C4-2B (cell line): ENCODE data around the gene KAT8.

ENCODE experiments used
- ZFX ChIP-seq: fragments of 450-650 bp; IDR thresholded peaks from 2 replicates; pipeline ENCODE4 v1.6.1; 2017
- TF ChIP-seq, protein P1 (sequence below): fragments of 450-650 bp; conservative IDR thresholded peaks from 2 replicates; pipeline ENCODE4 v1.5.1; 2017; ENCODE audit warnings: mild to moderate bottlenecking

DNA sequence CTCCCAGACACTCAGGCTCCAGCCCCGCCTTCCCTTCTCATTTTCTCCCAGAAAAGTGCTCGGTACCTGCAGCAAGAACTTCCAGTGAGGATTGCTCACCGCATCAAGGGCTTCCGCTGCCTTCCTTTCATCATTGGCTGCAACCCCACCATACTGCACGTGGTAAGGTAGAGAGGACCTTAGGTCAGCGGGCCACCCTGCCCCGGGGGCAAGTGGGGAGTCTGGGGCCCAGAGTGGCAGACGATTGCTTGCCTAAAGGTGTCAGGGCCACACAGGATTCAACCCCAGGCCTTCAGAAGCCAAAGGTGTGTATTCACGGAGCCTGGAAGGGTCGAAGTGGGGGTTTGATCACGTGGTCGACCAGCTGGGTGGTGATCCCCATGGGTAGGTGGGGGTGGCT lies 7.8 kb upstream of the KAT8 start:
- TF ChIP-seq, protein P1, sequence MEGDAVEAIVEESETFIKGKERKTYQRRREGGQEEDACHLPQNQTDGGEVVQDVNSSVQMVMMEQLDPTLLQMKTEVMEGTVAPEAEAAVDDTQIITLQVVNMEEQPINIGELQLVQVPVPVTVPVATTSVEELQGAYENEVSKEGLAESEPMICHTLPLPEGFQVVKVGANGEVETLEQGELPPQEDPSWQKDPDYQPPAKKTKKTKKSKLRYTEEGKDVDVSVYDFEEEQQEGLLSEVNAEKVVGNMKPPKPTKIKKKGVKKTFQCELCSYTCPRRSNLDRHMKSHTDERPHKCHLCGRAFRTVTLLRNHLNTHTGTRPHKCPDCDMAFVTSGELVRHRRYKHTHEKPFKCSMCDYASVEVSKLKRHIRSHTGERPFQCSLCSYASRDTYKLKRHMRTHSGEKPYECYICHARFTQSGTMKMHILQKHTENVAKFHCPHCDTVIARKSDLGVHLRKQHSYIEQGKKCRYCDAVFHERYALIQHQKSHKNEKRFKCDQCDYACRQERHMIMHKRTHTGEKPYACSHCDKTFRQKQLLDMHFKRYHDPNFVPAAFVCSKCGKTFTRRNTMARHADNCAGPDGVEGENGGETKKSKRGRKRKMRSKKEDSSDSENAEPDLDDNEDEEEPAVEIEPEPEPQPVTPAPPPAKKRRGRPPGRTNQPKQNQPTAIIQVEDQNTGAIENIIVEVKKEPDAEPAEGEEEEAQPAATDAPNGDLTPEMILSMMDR = no peak
- TF ChIP-seq ZFX = no peak
